Measurements from ENCODE around the gene TMEM132C.

DNA sequence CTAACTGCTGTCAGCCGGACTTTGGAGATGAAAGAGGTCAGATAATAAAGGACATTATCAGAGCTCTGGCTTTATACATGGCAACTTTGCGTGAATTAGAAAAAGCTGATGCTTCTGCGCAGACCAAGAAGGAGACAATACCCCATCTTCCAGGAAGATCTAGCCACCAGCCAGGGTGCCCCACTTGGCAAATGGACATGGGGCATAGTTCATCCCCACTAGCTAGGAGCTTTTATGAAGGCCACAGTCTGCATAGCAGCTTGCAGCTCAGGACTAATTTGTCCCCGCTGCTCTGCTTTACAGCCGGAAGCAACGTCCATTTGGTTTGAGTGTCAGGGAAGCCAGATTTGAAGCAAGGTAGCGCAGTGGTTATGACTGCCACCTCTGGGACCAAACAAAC is 101.0 kb downstream of the TMEM132C start:
- TF ChIP-seq, protein P1, sequence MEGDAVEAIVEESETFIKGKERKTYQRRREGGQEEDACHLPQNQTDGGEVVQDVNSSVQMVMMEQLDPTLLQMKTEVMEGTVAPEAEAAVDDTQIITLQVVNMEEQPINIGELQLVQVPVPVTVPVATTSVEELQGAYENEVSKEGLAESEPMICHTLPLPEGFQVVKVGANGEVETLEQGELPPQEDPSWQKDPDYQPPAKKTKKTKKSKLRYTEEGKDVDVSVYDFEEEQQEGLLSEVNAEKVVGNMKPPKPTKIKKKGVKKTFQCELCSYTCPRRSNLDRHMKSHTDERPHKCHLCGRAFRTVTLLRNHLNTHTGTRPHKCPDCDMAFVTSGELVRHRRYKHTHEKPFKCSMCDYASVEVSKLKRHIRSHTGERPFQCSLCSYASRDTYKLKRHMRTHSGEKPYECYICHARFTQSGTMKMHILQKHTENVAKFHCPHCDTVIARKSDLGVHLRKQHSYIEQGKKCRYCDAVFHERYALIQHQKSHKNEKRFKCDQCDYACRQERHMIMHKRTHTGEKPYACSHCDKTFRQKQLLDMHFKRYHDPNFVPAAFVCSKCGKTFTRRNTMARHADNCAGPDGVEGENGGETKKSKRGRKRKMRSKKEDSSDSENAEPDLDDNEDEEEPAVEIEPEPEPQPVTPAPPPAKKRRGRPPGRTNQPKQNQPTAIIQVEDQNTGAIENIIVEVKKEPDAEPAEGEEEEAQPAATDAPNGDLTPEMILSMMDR (IDR thresholded peaks at IDR 0.05; ENCODE audit: low read depth, low read length, poor library complexity, severe bottlenecking) = no peak
- TF ChIP-seq EZH2phosphoT487 (IDR thresholded peaks at IDR 0.05; ENCODE audit: borderline replicate concordance, low read length) = no peak

Measured in DOHH2 (cell line).